Fibroblast of skin of right quadriceps (primary cell): ENCODE data around the gene ARL15.

ENCODE experiments used
- DNase-seq: peaks from one replicate; pipeline ENCODE4 v3.0.0-alpha.2; 2013

The ARL15 gene

DNA sequence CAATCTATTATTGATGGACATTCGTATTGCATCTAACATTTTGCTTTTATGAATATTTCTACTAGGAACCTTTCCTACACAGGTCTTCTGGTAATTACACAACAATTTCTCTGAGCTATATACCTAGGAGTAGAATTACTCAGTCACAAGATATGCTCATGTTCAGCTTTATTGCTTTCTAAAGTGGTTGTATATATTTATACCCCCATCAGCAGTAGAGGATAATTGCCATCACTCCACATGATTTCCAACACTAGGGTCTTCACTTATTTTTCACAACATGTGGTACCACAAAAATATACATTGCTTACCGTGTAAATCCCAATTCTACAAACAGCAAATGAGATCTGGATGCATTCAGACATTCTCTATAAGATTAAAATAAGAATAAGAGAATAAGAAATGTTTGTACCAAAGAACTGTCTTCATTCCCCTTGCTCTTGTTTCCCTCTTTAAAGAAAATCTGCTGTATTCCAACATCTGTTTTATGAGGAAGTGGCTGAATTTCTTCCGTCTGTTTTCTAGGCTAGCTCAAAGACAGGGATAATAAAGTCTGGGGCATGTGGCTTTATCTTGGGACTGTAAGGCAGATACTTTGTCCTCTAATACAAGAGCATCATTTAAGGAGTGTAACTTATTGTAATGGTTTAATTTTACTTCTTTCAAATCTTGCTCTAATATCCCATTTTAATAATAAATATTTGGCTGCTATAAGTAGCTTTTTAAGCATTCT is 28.2 kb downstream of the ARL15 start:
- no peak for DNase-seq

- no peak for DNase-seq
Measured at GRCh38 chr5:54279960-54280359, 30.4 kb downstream of the ARL15 start.

- DNase-seq, result no peak
Measured at GRCh38 chr5:54278979-54279717, 31.2 kb downstream of the ARL15 start.

DNA sequence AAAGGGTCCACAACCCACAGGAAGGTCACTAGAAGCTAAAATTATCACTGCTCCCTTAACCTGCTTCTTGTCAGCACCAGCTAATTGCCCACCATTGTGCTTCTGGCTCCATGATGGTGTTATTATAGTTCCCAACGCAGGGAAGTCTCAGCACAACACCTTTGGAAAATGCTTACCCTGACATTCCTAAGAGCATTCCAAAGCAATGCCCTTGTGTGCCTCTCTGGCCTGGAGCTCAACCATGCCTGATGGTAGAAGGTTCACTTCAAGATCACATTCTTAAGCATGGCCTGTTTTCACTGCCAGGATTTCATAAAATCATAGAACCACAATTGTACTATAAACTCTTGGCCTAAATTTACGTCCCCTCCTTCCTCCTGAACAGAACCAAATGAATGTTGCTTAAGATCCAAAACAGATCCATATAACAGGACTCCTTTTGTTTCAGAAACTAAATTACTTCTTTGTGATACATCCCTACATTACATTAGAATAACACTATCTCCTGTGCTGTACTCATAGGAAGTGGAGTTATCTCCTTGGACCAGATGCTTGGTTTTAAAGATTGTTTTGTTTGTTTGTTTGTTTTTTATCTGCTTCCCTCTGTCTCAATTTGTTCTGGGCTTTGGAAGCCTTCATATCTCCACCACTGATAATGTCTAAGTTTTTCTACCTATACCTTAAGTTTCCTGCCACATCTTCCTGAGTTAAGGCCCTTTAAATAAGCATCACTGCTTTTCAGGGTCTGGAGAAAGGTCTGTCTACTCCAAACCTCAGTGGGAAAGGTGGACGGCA is 32.1 kb downstream of the ARL15 start:
- DNase-seq, result no peak

DNA sequence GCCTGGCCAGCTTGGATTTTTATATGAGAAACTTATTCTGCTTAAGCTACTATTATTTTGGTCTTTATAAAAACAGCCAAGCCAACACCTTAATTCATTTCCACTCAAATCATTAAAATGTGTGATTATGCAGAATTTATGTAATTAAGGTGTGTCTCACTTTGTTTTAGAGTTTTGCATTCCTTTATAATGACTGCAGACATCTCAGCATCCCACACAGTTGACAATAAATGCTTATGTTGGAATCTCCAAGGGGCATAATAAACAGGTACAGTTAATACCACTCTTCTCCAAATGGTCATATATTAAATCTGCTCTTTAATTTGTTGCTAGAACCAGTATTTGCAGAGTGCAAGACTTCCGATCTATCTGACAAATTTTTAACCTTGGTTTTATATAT is 34.3 kb downstream of the ARL15 start:
- no peak for DNase-seq

- no peak for DNase-seq
Measured at GRCh38 chr5:54275361-54275760, 35.0 kb downstream of the ARL15 start.

DNA sequence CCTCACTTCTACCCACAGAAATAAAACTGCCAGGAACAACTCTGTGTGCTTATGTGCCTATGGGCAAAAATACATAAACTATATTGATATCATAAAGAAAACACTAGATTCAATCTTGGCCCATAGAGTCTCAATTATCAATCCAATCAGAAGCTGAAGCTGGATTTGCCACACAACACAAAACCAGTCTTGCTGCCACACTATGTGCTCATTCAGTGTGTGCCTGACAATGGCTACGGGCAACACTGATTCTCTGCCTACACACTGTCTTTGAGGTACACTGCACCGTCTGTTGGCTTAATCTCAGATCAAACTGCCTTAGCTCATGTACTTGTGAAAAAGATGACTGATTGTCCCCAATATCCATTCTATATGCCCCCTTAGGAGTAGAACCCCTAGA is 35.4 kb downstream of the ARL15 start:
- DNase-seq, result no peak

DNA sequence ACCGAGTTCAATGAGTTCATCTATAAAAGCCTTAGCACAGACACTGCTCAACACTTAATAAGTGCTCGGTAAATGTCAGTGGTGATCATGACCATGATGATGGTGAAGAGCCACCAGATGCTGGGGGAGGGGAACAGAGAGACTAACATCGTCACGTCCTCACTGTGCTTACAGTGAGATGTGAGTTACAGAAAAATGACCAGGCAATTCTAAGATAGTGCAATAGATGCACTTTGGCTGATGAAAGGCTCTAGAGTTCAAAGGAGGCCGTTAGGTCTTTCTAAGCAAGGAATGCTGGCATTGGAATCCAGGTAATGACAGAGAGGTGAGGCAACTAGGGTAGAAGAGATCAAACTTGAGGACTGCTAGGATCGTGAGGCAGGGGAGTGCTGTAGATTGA is 36.7 kb downstream of the ARL15 start:
- no peak for DNase-seq

GRCh38 chr5:54272746-54273145 is 37.6 kb downstream of the ARL15 start:
- no peak for DNase-seq

- no peak for DNase-seq
Measured at GRCh38 chr5:54270326-54270725, 40.0 kb downstream of the ARL15 start.

GRCh38 chr5:54264574-54264973 is 45.8 kb downstream of the ARL15 start:
- no peak for DNase-seq

DNA sequence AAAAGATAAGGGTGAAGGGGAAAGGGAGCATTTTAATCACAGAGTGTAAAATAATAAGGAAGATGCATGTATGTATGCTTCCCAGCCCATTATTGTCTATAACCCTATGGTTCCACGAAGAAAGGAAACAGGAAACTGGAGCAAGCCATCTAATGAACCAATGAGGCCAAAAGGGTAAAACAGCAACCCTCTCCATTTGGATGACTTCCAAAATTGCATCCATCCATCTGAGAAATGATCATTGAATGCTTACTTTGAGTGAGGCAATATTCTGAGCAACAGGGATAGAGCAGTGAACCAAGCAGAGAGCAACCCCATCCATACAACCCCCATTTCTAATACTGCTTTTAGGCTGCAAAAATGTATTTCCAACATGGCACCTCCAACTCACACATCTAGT is 46.9 kb downstream of the ARL15 start:
- no peak for DNase-seq

GRCh38 chr5:54261596-54261995 is 48.8 kb downstream of the ARL15 start:
- no peak for DNase-seq

DNA sequence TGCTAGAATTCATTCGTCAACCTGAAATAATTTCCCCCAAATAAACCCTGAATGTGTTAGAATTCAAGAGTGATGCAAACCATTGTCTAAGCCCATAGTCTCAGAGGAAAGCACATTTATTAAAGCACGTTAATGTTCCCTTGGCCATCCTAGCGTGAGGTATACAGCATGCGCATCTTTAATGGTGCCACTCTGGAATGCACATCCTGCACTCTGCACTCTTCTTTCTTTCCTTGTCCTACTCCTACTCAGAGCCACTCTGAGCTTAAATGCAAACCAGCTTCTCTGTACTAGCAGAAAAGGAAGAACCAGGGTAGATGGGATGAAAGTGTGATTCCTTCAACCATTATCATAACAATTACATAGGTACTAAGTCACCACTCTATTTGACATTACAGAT is 50.4 kb downstream of the ARL15 start:
- DNase-seq, result no peak

DNA sequence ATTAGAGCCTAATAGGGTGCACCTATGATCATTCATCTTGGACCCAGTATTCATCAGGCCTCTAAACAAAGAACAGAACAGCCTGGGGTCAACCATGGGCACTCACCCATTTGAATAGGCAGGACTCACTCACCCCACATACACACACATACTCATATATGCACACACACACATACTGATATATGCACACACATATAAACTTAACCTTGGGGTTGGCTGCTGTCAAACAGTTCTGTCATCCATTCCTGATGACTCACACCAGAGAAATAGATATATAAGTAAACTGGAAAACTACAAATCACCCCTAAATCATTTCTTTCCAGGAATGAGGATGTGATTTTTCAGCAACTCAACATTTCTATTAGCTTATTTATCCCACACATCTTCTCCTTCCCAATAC is 51.3 kb downstream of the ARL15 start:
- DNase-seq, result peak; percentile 41

GRCh38 chr5:54257366-54258118 is 52.8 kb downstream of the ARL15 start:
- DNase-seq, result no peak

DNA sequence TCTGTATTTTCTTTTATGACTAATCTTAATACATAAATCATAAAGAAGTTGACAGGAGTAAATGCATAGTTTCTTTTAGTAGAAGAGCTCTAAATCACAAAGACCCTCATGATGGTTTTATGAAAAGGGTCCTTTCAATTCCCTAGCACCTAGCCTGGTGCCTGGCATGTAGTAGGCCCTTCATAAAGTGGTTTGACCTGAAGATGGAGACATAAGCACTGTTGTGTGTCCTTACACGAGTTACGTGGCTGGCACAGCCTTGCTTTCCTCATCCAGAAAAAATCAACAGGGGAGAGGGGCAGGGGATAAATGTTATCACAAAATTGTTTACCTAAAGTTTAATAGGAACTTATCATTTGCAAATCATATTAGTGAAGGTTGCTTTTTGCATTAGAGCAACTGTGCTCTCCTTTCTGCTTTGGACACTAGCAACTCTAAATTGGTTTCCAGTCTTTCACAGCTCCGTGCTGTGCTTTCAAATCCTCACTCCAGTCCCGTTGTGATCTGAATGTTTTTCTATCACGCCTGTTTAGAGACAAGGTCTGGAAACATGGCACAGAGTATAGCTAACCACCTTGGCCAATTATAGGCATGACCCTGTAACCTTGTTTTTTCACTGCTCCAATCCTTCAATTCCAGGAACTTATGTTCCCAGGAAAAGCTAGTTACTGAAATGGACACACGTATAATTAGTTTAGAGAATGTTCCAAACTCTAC is 55.7 kb downstream of the ARL15 start:
- DNase-seq, result peak; percentile 10

GRCh38 chr5:54251981-54252380 is 58.4 kb downstream of the ARL15 start:
- no peak for DNase-seq

- peak; percentile 53 for DNase-seq
Measured at GRCh38 chr5:54249210-54250028, 61.0 kb downstream of the ARL15 start.

DNA sequence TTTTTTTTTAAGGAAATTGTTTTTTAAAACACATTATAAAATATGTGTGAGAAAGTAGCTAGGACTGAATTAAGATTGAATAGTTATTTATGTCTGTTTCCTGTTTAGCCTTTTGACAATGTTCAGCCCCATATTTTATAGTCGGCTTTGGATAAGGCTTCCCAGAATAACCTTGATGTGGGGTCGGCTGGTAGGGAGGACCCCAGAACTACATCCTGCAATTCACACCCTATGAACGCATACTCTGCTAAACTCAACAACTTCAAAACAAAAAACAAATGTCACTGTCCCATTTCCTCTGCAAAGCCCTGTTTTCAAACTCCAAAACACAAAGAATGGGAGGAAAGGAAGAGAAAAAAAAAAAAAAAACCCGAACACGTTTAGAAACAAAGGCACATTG is 63.1 kb downstream of the ARL15 start:
- no peak for DNase-seq

GRCh38 chr5:54243483-54244080 is 66.8 kb downstream of the ARL15 start:
- DNase-seq, result peak; percentile 37
